Colonic mucosa (tissue), 4 donors: ENCODE results near the gene LRRFIP2. TPM values are rescaled to one million over a fixed set of nuclear protein-coding genes. Genes with fewer than 3 reads are reported as not detected.

Source experiments
- DNase-seq: peaks from one replicate; pipeline ENCODE4 v3.0.0-alpha.2; 2020
- H3K27ac ChIP-seq: fragments of 200-600 bp; one replicate; pipeline ENCODE4 v1.8.0; 2021
- H3K27me3 ChIP-seq: fragments of 200-600 bp; one replicate; pipeline ENCODE4 v1.8.0; 2021
- H3K36me3 ChIP-seq: fragments of 200-600 bp; one replicate; pipeline ENCODE4 v1.8.0; 2021
- H3K4me1 ChIP-seq: fragments of 200-600 bp; one replicate; pipeline ENCODE4 v1.8.0; 2021; ENCODE audit warnings: mild to moderate bottlenecking
- H3K4me3 ChIP-seq: fragments of 200-600 bp; one replicate; pipeline ENCODE4 v1.8.0; 2021
- H3K9ac ChIP-seq, 2 donors: one replicate each; pipeline ENCODE4 v1.7.0; 2013; ENCODE audit warnings: control low read depth in 2 of 2, low read depth in 2 of 2, low read length in 2 of 2
- H3K9me3 ChIP-seq: fragments of 200-600 bp; one replicate; pipeline ENCODE4 v1.8.0; 2021
- CTCF ChIP-seq: fragments of 200-600 bp; IDR thresholded peaks from one replicate; pipeline ENCODE4 v1.8.0; 2022; ENCODE audit warnings: antibody characterized with exemption, mild to moderate bottlenecking
- intact Hi-C: fragments of 100-400 bp; cut with DNase I; formaldehyde crosslinking; loops from one replicate; pipeline ENCODE4 v1.14.1; 2022
- total RNA-seq, 2 donors: library from RNA; stranded (reverse); fragmentation: NEBNext Ultra II Directional in 1 of 2; extraction: Animal tissue kit (Norgen Biotek cat#: 25700) in 1 of 2; gene quantifications; one replicate each; pipeline ENCODE4 v1.2.1, GENCODE V29; 2021
- donor health status: healthy.
- donor health status: DM: no; HTN: no; CAD: no.
- donor health status: DM: no; HTN: no; CAD: no.

The LRRFIP2 gene
- total RNA-seq, 2 donors from 2014 or later, result 87.0 to 120 TPM

GRCh38 chr3:37131860-37132144, 42.6 kb downstream of the LRRFIP2 start:
- Histone ChIP-seq H3K4me1 (no peaks in the 10 kb centered on the region), H3K9ac (peak overlapping the region in 1 of 2 donors; percentile 74), H3K4me3 (no peak overlapping the region), H3K9me3 (no peaks in the 10 kb centered on the region), H3K27me3 (no peaks in the 10 kb centered on the region), H3K27ac (peak overlapping the region; percentile 86), H3K36me3 (no peaks in the 10 kb centered on the region)
- DNase-seq, result no peak
- intact Hi-C loops, result no loop called here
- TF ChIP-seq CTCF, result no peak

GRCh38 chr3:37130984-37131859, 43.2 kb downstream of the LRRFIP2 start:
- intact Hi-C loops, result no loop called here
- no peaks in the 10 kb centered on the region for H3K4me1 ChIP-seq
- no peak overlapping the region for H3K4me3 ChIP-seq
- TF ChIP-seq CTCF, result no peak
- H3K36me3 ChIP-seq, result no peaks in the 10 kb centered on the region
- H3K9me3 ChIP-seq, result no peaks in the 10 kb centered on the region
- H3K27ac ChIP-seq, result peak overlapping the region; percentile 86
- H3K9ac ChIP-seq, result peak overlapping the region in 1 of 2 donors; percentile 74
- DNase-seq, result no peak
- no peaks in the 10 kb centered on the region for H3K27me3 ChIP-seq

- Histone ChIP-seq H3K9me3 (no peaks in the 10 kb centered on the region), H3K27me3 (no peaks in the 10 kb centered on the region), H3K4me1 (no peaks in the 10 kb centered on the region), H3K9ac (peak overlapping the region in 1 of 2 donors; percentile 74), H3K27ac (peak overlapping the region; percentile 86), H3K4me3 (no peak overlapping the region), H3K36me3 (no peaks in the 10 kb centered on the region)
- DNase-seq, result no peak
- intact Hi-C loops, result no loop called here
- no peak for TF ChIP-seq CTCF
Measured at GRCh38 chr3:37130448-37130847, 43.9 kb downstream of the LRRFIP2 start.

GRCh38 chr3:37129871-37130270, 44.5 kb downstream of the LRRFIP2 start:
- intact Hi-C loops, result no loop called here
- no peaks in the 10 kb centered on the region for H3K36me3 ChIP-seq
- H3K9ac ChIP-seq, result no peak overlapping the region
- H3K27ac ChIP-seq, result no peak overlapping the region
- no peak for TF ChIP-seq CTCF
- H3K4me1 ChIP-seq, result peaks cover under 1% of the 10 kb centered on the region
- no peaks in the 10 kb centered on the region for H3K9me3 ChIP-seq
- H3K27me3 ChIP-seq, result no peaks in the 10 kb centered on the region
- DNase-seq, result no peak
- no peak overlapping the region for H3K4me3 ChIP-seq

- Histone ChIP-seq H3K27ac (no peak overlapping the region), H3K36me3 (no peaks in the 10 kb centered on the region), H3K9ac (no peak overlapping the region), H3K9me3 (no peaks in the 10 kb centered on the region), H3K4me1 (peaks cover 6% of the 10 kb centered on the region), H3K27me3 (no peaks in the 10 kb centered on the region), H3K4me3 (no peak overlapping the region)
- DNase-seq, result no peak
- intact Hi-C loops, result no loop called here
- TF ChIP-seq CTCF, result no peak
Measured at GRCh38 chr3:37127340-37127739, 47.0 kb downstream of the LRRFIP2 start.
